Peyer's patch (tissue), 4 donors: ENCODE results near the gene SLC44A3. TPM values are rescaled to one million over a fixed set of nuclear protein-coding genes. Genes with fewer than 3 reads are reported as not detected.

ENCODE experiments used
- total RNA-seq, 4 donors: library from RNA; depleted of rRNA; stranded (reverse); fragments of >200 nt; gene quantifications; one replicate each; pipeline ENCODE4 v1.1.0, GENCODE V29; 2016

The SLC44A3 gene
- total RNA-seq, 4 donors from 2014 or later: 26.4 to 49.0 (median 40.0) TPM

Other genes with a start within 250 kb of the SLC44A3 start
- gene CNN3, start 106.8 kb downstream of the SLC44A3 start, total RNA-seq: 100 to 1,000 TPM in 1 of 4 donors, 10 to 100 TPM in 3; 89.9 to 116 (median 96.2) TPM